ENCODE measurements around the gene CSNK1D.
"Not testable (repeated sequence)": the region's sequence is repeated elsewhere in the genome, so short reads cannot be mapped to it uniquely, and the experiment has no call there.

CSNK1D gene

DNA sequence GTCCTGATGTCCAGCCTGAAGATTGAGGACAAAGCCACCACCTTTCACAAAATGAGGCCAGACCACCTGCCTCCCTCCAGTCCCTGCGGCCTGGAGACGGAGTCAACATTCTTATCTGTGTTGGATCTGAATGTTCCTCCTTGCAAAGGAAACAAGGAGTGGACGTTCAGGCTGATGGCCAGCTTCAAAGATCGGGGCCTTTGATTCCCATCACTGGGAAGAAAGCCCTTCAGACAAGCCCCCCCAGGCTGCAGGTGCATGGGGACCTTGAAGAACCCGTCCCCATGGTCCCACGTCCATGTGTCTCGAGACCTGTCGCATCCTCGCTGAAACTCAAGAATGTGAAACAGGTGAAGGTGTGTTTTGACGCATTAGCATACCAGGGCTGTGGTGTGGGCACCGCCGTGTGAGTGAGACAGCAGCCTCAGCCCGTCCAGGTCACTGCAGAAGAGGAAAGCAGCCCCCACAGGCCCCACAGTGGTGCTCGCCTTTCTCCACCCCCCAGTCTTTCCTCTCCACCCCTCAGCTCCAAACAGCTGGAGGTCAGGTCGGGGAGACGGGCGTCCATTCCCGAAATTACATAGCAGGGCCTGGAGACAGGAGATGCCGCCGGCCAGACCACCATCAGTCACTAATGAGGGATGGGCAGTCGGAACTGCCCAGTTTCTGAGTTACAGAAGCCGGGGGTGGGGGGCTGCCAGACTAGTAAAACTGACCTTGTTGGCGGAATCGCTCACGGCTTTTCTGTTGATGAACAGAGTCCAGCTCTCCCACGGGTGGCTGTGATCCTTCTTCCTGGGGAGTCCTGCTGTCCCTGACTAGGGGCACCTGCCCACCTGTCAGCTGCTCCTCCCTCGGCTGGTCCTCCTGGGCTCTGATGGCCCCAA, 877 bp upstream of the CSNK1D start:
- Mint-ChIP-seq H3K27me3 (no peaks in the 10 kb centered on the region), H3K4me1 (peaks cover 52% of the 10 kb centered on the region), H3K4me3 (peak overlapping the region; percentile 92 to 98), H3K9me3 (no peaks in the 10 kb centered on the region), H3K27ac (peak overlapping the region in 1 of 2 donors; percentile 100)
- DNase-seq (no peak), ATAC-seq (no peak)

DNA sequence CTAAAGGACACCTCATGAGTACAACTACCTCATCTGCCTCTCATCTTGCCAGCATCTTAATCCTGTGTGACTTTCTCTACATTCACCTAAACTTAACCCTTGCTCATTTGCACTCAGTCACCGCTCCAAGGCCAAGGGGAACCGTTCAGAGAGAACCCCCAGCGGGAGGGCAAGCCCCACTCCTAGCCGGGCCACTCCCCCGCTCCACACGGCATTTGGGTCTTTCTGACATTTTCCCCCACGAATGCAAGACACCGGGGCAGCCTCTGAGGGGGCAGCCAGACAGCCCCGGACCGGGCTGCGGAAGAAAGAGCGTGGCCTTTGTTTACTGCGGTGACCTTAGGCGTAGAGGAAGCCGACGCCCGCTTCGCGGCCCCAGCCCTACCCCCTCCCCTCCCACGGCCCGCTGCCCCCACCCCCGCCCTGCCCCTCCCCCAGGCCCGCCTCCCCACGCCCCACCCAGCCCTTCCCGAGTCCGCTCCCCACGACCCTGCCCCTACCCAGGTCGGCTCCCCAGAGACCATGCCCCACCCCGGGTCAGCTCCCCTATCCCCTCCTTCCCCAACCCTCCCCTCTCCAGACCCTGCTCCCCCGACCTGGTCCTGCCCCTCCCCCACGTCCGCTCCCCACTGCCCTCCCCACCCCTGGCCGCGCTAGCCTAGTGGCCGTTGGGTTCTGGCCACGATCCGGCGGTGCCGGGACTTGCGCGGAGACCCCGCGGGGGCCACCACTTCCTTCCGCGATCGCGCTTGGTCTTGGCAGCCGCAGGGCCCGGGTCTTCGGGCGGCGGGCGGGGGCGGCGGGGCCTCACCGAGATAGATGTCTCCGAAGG, 789 bp downstream of the CSNK1D start:
- DNase-seq (peak; percentile 39 to 46), ATAC-seq (peak; percentile 52)
- Mint-ChIP-seq H3K4me1 (peaks cover 69% of the 10 kb centered on the region), H3K9me3 (no peaks in the 10 kb centered on the region), H3K27me3 (no peaks in the 10 kb centered on the region), H3K27ac (peak overlapping the region; percentile 100), H3K4me3 (peak overlapping the region; percentile 92 to 98)

DNA sequence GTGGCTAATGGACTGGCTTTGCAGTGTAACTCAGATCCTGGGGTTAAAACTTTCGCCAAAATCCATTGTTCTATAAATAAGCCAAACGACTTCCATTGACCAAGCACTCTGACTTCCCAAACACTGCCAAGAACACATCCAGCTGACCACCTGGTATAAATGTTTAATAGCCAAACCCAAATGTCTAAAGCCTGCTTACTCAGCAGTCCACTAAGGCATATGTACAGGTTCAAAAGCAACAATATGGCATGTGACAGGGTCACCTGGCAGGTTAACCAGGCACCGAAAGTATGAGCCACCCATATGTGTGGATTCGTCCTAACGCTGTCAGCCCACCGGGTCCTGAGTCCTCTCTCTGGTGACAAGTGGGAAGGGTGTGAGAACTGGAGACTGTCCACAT, 2.1 kb downstream of the CSNK1D start:
- peak overlapping the region; percentile 19 to 48 for H3K27ac Mint-ChIP-seq
- no peak for ATAC-seq

DNA sequence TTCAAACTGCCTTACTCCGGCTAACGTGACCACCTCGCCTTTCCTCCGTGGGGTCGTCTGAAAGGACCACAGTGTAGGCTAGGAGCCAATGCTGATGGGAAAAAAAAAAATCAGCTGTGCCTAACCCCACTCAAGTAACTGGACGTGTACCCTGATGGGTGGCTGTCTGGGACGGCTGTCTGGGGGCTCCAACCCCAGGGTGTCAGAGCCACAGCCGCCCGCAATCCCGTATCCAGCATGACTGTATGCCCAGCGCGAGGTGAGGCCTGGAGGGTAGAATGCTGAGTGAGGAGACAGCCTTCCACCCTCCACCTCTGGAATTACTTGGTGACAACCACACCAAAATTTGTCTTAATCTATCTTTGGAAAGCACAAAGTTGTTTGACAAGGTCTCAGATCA, 2.8 kb downstream of the CSNK1D start:
- H3K4me1 Mint-ChIP-seq, result peaks cover 89% of the 10 kb centered on the region
- no peak for ATAC-seq

More for the DNA sequence above, 2.1 kb downstream of the CSNK1D start:
- peaks cover 82% of the 10 kb centered on the region for H3K4me1 Mint-ChIP-seq
- H3K4me3 Mint-ChIP-seq, result peak overlapping the region; percentile 84 to 98
- no peaks in the 10 kb centered on the region for H3K9me3 Mint-ChIP-seq
- DNase-seq, result no peak
- H3K27me3 Mint-ChIP-seq, result no peaks in the 10 kb centered on the region

GRCh38 chr17:82269882-82270500, 3.5 kb downstream of the CSNK1D start:
- no peaks in the 10 kb centered on the region for H3K9me3 Mint-ChIP-seq
- peak overlapping the region; percentile 84 to 98 for H3K4me3 Mint-ChIP-seq
- peaks cover 86% of the 10 kb centered on the region for H3K4me1 Mint-ChIP-seq
- no peak for DNase-seq
- H3K27ac Mint-ChIP-seq, result peak overlapping the region; percentile 87 to 95
- ATAC-seq, result no peak
- no peaks in the 10 kb centered on the region for H3K27me3 Mint-ChIP-seq

More for the DNA sequence above, 2.8 kb downstream of the CSNK1D start:
- Mint-ChIP-seq H3K4me3 (peak overlapping the region; percentile 84 to 98), H3K27ac (peak overlapping the region; percentile 71 to 87), H3K27me3 (no peaks in the 10 kb centered on the region), H3K9me3 (no peaks in the 10 kb centered on the region)
- no peak for DNase-seq

- Mint-ChIP-seq H3K9me3 (no peaks in the 10 kb centered on the region), H3K27me3 (no peaks in the 10 kb centered on the region), H3K4me1 (peaks cover 86% of the 10 kb centered on the region), H3K27ac (peak overlapping the region; percentile 80 to 95), H3K4me3 (peak overlapping the region; percentile 84 to 98)
- ATAC-seq (no peak), DNase-seq (no peak)
Observed at GRCh38 chr17:82269138-82269881, 4.2 kb downstream of the CSNK1D start.

GRCh38 chr17:82267575-82268379, 5.7 kb downstream of the CSNK1D start:
- Mint-ChIP-seq H3K4me1 (peaks cover 83% of the 10 kb centered on the region), H3K27ac (peak overlapping the region; percentile 72 to 82), H3K27me3 (no peaks in the 10 kb centered on the region), H3K4me3 (peak overlapping the region; percentile 50 to 54), H3K9me3 (no peaks in the 10 kb centered on the region)
- peak; percentile 80 for ATAC-seq
- peak in 1 of 2 donors; percentile 40 for DNase-seq

DNA sequence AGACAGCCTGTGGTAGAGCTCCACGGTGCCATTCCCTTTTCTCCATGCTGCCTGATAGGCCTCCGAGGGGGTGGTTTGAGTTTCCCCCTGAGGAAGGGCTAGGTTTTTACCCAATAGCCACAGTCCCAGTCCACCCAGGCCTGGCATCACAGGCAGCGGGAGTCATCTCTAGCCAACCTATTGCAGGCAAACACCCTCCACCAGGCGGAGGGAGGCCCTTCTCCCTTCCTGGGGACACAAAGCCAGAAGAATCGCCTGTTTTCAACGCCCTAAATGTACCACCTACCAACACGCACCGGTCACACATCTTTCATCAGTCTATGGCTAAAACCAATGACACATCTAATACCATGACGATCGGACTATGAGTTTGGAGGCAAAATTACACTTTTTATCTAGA, 7.4 kb downstream of the CSNK1D start:
- ATAC-seq, result no peak
- Mint-ChIP-seq H3K27ac (peak overlapping the region; percentile 59 to 92), H3K27me3 (no peaks in the 10 kb centered on the region), H3K4me1 (peaks cover 76% of the 10 kb centered on the region), H3K4me3 (no peak overlapping the region), H3K9me3 (no peaks in the 10 kb centered on the region)
- no peak for DNase-seq

- no peak overlapping the region for H3K27ac Mint-ChIP-seq
Observed at GRCh38 chr17:82263641-82264040, 9.9 kb downstream of the CSNK1D start.

GRCh38 chr17:82262344-82262743, 11.2 kb downstream of the CSNK1D start:
- H3K4me3 Mint-ChIP-seq, result no peak overlapping the region
- H3K27ac Mint-ChIP-seq, result no peak overlapping the region
- H3K4me1 Mint-ChIP-seq, result peaks cover 64% of the 10 kb centered on the region

More at GRCh38 chr17:82263641-82264040, 9.9 kb downstream of the CSNK1D start:
- Mint-ChIP-seq H3K9me3 (no peaks in the 10 kb centered on the region), H3K27me3 (no peaks in the 10 kb centered on the region), H3K4me1 (peaks cover 66% of the 10 kb centered on the region), H3K4me3 (no peak overlapping the region)
- ATAC-seq, result no peak
- no peak for DNase-seq

DNA sequence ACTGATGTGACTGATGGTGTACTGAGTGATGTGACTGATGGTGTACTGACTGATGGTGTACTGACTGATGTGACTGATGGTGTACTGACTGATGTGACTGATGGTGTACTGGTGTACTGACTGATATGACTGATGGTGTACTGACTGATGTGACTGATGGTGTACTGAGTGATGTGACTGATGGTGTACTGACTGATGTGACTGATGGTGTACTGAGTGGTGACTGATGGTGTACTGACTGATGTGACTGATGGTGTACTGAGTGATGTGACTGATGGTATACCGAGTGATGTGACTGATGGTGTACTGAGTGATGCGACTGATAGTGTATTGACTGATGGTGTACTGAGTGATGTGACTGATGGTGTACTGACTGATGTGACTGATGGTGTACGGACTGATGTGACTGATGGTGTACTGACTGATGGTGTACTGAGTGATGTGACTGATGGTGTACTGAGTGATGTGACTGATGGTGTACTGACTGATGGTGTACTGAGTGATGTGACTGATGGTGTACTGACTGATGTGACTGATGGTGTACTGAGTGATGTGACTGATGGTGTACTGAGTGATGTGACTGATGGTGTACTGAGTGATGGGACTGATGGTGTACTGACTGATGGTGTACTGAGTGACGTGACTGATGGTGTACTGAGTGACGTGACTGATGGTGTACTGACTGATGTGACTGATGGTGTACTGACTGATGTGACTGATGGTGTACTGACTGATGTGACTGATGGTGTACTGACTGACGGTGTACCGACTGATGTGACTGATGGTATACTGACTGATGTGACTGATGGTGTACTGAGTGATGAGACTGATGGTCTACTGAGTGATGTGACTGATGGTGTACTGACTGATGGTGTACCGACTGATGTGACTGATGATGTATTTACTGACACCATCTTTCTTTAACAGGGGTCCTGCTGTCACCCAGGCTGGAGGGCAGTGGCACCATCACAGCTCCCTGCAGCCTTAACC, 13.2 kb downstream of the CSNK1D start:
- H3K4me1 Mint-ChIP-seq, result peaks cover 49% of the 10 kb centered on the region

More at GRCh38 chr17:82262344-82262743, 11.2 kb downstream of the CSNK1D start:
- ATAC-seq, result no peak
- H3K9me3 Mint-ChIP-seq, result no peaks in the 10 kb centered on the region
- no peaks in the 10 kb centered on the region for H3K27me3 Mint-ChIP-seq
- no peak for DNase-seq

GRCh38 chr17:82258555-82258954, 14.9 kb downstream of the CSNK1D start:
- H3K27ac Mint-ChIP-seq, result peak overlapping the region in 1 of 2 donors; percentile 6
- no peak overlapping the region for H3K4me3 Mint-ChIP-seq
- peaks cover 38% of the 10 kb centered on the region for H3K4me1 Mint-ChIP-seq
- ATAC-seq (no peak), DNase-seq (no peak)
- H3K27me3 Mint-ChIP-seq, result no peaks in the 10 kb centered on the region
- peaks cover 6 to 7% of the 10 kb centered on the region in 2 donors for H3K9me3 Mint-ChIP-seq

More for the DNA sequence above, 13.2 kb downstream of the CSNK1D start:
- not testable (repeated sequence) for H3K9me3 Mint-ChIP-seq, H3K27me3 Mint-ChIP-seq, ATAC-seq, H3K27ac Mint-ChIP-seq, H3K4me3 Mint-ChIP-seq, DNase-seq

- Mint-ChIP-seq H3K27ac (peak overlapping the region; percentile 76 to 82), H3K4me3 (no peak overlapping the region), H3K4me1 (peaks cover 36% of the 10 kb centered on the region), H3K9me3 (peaks cover 6 to 7% of the 10 kb centered on the region in 2 donors), H3K27me3 (no peaks in the 10 kb centered on the region)
- ATAC-seq, result peak; percentile 99
- DNase-seq, result peak; percentile 64 to 81
Observed at GRCh38 chr17:82257473-82257872, 16.0 kb downstream of the CSNK1D start.

All from stimulated activated naive CD8-positive, alpha-beta T cell treated with anti-CD3 and anti-CD28 coated beads, Interleukin-15, amount 100 ng/mL, for 72 hours (primary cell).